NCI-H774 (cell line): ENCODE measurements around the gene PIP5K1C.

ENCODE experiments used
- DNase-seq: peaks from one replicate; lab custom pipeline; 2025; lab: John Stamatoyannopoulos, UW

The PIP5K1C gene

GRCh38 chr19:3626473-3627350, 73.6 kb downstream of the PIP5K1C start, which contains the start of gene CACTIN:
TSS of gene CACTIN (minus strand) at chr19:3626790. CDS start at chr19:3626762, 28 bp downstream.
- DNase-seq = peak; percentile 97

DNA sequence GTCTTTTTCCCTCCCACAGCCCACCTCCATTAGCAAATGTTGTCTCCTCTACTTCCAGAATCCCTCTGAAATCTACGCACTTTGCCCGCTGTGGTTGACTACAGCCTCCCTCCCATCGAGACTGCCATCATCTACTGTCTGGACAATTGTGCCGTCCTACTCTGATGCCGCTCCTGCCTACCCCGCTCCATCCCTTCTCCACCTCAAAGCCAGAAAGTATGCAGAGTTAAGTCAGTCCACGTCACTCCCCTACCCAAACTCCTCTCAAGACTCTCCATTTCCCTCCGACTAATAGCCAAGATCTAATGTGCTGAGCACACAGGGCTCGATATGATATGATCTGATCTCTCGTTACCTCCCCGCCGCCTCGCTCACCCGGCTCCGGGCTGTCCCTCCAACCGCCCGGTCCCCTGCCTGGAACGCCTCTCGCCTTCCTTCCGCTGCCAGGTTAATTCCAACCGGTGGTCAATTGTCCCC, 74.2 kb downstream of the PIP5K1C start:
- no peak for DNase-seq

- no peak for DNase-seq
These were observed 76.6 kb downstream of the PIP5K1C start for GRCh38 chr19:3623716-3624115.

- DNase-seq = no peak
These were observed 78.0 kb downstream of the PIP5K1C start for GRCh38 chr19:3622224-3622623.

- no peak for DNase-seq
These were observed 78.6 kb downstream of the PIP5K1C start for GRCh38 chr19:3621689-3622088.

- no peak for DNase-seq
These were observed 79.3 kb downstream of the PIP5K1C start for GRCh38 chr19:3620817-3621547.

DNA sequence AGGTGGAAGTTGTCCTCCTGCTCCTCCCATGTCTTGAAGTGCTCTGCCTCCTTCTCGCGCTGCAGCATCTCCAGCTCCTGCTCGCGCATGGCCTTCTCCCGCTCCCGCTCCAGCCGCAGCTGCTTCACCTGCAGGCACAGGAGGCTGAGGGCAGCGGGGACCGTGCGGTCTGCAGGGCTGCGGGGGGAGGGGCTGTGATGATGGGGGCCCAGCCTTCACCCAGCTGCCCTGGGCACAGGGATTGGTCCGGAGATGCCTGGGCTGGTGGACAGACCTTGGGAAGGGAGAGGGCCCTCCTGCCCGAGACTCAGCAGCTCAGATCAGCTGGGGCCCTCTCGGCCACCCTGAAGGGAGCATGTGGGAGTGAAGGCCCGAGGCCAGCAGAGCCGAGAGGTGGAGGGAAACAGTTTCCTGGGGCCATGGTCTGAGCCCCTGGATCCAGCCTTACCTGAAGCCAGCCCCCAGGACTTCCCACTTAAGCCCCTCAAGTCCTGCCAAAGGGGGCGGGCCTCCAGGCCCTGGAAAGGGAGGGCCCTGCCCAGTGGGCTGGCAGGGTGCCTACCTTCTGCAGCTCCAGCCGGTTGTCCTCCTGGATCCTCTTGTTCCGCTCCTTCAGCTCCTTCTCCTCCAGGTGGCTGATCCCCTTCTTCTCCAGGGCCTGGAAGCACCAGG, 80.0 kb downstream of the PIP5K1C start:
- no peak for DNase-seq

DNA sequence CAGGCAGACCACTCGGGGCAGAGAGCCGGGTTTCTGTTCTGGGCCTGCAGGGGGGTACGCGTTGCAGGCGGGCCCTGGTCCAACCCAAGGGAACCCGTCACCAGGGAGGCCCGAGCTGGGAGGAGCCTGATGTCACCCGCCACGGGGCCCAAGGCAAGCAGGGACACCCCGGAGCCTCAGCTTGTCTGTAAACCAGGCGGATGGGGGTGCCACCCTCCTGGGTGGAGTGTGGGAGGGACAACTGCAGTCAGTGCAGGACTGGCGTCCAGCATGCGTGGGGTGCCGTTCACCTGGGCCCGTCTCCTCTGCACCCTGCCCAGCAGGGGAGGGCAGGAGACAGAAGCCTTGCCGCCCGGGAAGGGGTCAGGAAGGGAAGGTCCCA, 80.6 kb downstream of the PIP5K1C start:
- DNase-seq = no peak

DNA sequence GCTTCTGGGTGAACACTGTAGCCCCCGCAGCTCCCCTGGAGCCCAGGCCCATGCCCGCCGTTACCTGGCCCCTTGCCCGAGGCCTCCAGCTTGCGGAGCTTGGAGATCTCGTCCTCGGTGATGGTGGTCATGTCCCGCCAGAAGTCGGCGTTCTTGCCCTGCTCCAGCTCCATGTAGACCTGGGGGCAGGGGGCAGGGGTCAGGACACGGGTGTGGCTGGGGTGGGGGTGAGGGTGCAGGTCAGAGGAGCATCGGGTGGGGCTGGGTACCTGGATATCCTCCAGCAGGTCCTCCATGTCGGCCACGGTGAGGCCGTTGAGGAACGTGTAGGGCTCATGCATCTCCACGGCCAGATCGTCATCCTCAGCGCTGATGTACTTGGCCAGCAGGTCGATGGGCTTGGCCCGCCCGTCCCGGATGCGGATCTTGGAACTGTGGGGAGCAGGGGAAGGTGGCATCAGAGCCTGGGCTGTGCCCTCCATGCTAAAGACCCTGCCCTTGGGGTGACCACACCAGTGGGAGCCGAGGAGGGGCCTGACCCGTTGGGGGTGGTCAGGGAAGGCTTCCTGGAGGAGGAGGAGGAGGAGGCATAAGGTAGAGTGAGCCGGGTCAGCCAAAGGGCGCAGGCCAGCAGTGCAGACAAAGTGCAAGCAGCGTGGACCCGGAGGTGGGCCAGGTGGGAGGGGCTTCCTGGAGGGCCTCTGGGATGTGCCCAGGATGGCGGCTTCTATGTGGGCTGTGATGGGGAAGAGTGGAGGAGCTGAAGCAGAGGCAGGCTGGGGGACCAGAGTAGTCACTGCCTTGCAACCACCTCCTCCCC, 81.2 kb downstream of the PIP5K1C start:
- no peak for DNase-seq

- no peak for DNase-seq
These were observed 82.0 kb downstream of the PIP5K1C start for GRCh38 chr19:3618144-3618810.

GRCh38 chr19:3617463-3617862, 82.8 kb downstream of the PIP5K1C start:
- no peak for DNase-seq

GRCh38 chr19:3615524-3616135, 84.6 kb downstream of the PIP5K1C start:
- no peak for DNase-seq

DNA sequence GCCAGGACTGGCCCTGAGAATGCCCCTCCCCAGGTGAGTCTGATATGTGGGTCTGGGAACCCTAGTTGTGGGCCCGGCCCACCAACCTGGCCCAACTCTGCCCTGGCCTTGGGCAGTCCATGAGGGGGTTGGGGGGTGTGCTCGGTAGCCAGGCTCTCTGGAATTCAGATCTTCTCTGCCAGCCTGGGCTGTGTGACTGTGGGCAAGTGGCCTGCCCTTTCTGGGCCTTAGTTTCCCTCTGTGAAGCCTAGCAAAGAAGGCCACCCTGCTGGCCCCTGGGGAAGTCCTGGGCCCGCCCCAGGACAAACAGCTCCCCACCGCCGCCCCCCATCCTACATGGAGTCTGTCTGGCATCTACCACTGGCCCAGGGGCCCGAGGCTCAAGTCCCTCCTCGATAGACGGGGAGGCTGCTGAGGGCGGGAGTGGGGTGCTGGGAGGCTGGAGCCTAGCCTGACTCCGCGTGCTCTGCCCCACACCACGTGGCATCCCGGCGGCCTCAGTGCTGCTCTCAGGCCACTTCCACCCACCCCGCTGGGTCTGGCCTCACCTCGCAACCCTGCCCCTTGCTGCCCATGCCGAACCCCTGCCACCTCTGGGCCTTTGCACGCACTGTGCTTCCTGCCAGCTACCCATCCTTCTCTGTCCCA, 85.3 kb downstream of the PIP5K1C start:
- no peak for DNase-seq

GRCh38 chr19:3613818-3614661, 86.2 kb downstream of the PIP5K1C start:
- DNase-seq = no peak

DNA sequence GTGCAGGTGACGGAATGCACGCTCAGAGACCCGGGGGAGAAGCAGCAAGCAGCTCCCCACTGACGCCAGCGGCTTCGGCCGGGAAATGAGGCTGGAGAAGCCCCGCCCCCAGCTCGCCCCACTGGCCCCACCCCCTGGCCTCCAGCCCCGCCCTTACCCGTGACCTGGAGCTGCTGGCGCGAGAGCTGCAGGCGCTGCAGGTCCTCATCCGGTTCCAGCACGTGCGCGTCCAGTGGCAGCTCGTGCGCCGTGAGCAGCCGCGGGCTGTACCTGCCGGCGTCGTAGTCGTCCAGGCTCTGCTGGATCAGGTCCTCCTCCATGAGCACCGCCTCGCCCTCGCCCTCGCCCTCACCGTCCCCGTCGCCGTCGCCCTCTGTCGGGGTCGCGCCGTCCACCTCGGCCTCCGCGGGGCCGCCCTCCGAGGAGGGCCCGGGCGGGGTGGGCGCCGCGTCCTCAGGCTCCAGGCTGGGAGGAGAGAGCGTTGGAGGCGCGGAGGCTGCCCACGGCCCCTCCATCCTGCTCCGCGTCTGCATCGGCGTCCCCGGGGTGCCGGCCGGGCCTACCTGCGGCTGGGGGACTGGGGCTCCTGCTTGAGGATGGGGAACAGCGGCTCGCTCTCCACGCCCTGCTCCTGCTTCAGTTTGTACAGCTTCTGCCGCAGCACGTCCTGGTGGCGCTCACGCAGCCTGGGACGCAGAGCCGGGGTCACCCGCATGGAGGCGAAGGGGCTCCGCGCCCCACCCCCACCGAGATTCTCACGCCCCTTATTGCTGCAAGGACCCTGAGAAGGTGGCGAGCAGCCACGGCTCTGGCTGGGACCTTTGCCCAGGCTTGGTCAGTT, 87.1 kb downstream of the PIP5K1C start:
- DNase-seq = no peak

GRCh38 chr19:3612330-3612729, 87.9 kb downstream of the PIP5K1C start:
- DNase-seq = no peak

DNA sequence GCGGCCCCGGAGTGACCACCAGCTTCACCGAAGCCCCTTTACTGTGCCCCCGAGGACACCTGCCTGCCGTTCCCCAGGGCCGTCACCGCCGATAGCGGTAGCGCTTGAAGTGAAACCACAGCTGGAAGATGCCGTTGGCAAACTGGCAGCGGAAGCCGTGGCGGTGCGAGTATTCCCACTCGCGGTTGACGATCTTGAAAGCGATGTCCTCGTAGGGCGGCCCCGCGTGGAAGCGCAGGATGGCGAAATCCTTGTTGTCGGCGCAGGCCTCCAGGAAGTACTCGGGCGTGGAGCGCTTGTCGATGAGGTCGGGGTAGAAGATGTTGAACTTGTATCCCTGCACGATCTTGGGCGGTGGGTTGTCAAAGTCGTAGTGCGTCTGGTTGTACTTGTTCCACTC, 88.4 kb downstream of the PIP5K1C start:
- DNase-seq = no peak
